GM18507 (cell line): Measurements from ENCODE around the gene SEMA5B.
A peak's percentile ranks its signal among the peaks of the same experiment; 100 is the strongest.

Experiments used
- DNase-seq: peaks from one replicate; pipeline ENCODE4 v3.0.0; 2011; ENCODE audit warnings: low read depth; ENCODE audit not compliant: insufficient read length; ENCODE audit errors: extremely low spot score
- FAIRE-seq: peaks from 2 replicates; lab custom pipeline; 2011; peaks lifted over from hg19 to GRCh38; lab: Jason Lieb, UNC

SEMA5B gene

DNA sequence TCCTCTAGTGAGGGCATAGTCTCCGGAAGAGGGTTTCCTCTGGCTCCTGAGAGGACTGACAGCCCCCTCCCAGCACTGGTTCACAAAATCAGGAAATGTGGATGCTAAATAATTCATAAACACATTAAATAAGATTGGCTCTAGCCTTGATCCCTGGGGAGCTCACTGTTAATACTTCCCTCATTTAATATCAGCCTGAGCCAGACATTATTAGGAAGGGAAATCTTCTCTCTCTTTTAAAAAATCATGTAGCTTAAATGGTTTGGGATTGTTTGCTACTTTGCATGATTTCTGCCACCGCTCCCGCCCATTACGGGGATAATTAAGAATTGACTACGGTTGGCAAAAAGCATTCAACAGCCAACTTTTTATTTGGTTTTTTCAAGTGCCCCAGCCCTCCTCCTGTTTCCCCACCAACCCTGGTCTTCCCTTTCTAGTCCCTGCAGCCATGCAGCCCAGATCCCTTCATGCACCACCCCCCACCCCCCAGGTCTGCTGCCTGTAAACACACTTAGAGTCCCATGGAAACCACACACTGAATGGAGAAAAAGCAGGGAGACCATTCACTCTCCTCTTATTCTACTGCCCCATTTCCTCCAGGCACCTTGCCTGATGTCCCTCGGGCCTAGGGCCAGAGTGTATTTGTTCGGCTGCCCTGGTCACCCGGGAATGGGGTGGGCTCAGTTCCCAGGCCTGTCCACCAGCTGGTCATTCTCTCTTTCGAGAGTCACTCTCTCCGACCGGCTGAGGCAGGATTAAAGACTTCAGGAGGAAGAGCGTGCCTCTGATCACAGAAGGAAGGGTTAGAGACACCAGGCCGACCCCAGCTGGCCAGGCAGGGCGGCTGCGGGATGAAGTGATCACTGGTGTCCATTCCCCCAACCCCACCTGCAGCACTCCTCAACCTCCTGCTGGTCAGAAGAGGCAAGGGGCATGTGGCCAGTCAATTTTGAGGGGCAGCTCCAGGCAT, 45.1 kb downstream of the SEMA5B start:
- DNase-seq: no peak
- FAIRE-seq: no peak

DNA sequence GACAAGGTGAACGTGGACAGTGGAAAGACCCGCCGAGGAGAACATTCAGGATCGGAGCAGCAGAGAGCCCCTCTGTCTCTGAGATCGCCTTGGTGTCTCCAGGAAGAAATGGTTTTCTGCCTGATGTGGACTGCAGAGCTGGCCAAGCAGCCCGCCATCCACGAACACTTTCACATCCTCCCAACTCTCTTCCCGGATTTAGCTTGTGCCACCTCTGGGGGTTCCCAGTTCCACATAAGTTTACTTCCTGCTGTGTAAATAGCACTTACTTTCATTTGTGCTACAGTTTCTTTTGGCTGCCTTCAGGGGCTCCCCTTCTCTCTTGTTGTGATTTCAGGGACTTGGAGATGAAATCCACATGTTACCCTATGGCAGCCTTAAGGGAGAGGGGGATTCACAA, 48.4 kb downstream of the SEMA5B start:
- FAIRE-seq (peak; percentile 21), DNase-seq (no peak)

DNA sequence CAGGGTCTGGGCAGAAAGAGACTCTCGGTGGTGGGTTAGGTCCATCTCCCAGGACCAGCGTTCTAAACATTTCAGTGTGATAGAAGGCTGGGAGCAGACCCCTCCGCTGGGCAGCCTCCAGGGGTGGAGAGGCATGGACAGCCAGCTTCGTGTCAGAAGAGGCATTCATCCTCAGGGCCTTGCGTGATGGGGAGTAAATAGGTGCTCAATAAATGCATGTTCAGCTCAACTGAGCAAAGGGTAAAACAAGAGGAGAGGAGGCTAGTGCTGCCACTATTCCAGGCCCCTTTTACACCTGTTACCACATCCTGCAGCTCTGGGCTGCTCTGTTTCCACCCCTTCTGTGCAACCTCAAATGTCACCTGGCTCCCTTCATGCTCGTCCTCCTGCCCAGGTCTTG, 49.0 kb downstream of the SEMA5B start:
- DNase-seq (no peak), FAIRE-seq (no peak)

DNA sequence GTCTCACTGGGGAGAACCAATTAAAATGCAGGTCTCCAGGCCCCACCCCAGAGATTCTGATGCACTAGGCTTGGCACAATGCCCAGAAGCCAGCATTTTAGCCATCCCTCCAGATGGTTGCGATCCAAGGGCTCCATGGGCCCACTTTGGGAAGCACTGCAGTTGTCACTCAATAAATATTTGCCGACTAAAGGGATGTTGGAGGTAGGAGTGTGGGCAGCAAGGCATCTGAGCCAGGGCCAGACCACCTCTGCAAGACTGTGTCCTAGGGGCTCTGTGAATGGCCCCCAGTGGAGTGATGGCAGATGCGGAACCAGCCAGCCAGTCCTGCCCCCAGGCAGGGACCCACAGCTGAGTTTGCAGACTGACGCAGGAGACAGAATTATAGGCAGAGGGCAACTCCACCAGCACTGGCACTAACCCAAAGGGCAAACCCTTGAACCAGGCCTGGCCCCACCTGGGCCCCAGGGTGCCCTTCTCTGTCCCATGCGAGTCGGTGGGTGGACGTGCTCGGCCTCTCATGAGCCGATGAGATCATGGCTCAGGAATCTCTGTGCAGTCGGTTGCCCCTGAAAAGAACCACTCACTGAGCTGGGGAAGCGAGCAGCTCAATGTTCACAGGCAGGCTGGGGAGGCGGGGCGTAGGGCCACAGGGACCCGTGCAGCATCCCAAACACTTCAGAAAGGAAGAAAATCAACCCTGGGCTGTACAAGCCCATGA, 49.7 kb downstream of the SEMA5B start:
- DNase-seq: no peak
- no peak for FAIRE-seq

DNA sequence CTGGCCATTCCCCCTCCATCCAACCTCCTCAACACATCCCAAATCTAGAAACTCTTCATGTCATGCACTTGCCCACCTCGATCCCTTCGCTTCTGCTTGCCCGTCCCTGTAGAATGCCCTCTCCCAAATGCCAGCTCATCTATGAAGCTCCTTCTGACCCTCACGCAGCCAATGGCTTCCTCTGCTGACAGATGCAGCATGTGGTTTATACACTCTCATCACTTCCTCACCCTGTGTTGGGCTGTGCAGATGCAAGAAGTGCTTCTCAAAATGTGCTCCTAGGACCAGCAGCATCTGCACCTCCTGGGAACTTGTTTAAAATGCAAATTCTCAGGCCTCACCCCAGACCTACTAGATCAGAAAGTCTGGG, 51.7 kb downstream of the SEMA5B start:
- peak; percentile 77 for FAIRE-seq

DNA sequence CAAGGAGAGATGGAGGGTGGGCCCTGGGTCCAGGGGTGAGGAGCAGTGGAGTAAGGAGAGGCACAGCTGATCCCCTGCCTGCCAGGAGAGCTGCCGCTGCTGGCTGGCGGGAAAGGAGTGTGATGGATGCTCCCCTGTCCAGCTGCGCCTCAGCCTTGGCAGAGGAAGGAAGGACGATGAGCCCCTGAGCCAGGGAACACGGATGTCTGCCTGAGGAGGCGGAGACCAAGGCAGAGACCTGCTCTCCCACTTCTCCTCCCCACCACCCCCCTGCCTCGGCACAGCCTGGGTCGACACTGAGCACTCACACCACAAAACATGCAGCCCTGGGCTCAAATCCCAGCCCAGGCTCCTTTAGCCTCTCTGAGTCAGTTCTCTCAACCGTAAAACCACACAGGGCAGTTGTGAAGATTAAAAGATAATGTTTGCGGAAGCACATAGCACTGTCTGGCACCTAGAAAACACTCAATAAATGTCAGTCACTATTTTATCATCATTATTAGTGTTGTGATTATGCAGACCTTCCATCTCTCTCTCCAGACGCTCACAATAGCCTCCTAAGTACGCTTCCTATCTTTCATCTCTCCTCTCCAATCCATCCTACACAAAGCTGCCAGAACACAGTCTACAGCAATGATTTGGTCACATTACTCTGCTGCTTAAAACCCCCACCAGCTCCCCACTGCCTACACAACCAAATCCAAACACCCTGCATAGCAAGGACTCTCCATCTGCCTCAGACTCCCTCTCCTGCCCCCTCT, 52.2 kb downstream of the SEMA5B start:
- DNase-seq (peak; percentile 57), FAIRE-seq (peak; percentile 90)

More for the DNA sequence above, 51.7 kb downstream of the SEMA5B start:
- DNase-seq: no peak

DNA sequence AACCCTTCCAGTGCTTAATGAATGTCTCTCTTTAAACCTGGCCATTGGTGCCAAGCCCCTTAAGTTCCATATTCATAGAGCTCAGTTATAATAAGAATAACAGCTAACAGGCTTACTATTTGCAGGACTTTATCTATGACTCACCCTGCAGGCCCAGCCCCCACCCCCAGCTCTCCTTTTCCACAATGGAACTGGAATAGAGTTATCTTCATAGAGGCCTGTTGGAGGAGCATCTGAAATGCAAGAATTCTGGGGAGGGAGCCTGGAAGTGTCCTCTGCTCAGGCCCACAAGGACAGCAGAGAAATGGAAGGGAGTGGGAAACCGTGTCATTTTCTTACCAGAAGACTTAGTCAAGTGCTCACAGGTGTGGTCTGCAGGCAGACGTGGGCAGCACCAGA, 52.8 kb downstream of the SEMA5B start:
- FAIRE-seq: no peak
- DNase-seq: no peak

DNA sequence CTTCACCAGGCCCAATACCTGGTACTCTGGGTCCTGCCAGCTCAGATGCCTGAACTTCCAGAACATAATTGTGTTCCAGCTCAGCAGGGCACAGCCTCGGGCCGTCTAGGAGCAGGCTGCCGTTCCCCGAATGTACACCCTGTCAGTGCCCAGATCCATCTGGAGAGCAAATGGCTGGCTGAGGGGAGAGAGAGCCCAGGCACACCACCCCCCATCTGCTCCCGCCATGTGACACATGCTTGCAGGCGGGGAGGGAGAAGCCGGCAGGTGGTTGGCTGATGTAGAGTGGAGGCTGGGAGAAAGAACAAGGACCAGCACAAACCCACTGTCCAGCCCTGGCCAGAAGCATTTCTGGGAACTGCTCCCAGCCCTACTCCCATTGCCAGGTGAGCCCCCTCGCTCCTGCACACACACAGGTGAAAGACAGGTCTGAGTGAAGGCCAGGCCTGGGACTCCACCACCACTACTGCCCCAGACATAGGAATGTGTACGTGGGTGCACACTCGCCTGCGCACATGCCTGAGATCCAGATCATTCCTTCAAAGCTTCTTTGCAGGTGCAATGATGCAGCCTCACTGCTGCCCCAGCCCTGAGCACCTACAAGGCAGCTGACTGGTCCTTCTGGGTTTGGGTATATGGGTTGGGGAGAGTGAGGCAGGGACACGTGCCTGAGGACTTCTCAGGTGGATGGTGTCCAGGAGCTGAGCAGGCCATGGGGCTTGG, 53.5 kb downstream of the SEMA5B start:
- FAIRE-seq: no peak
- DNase-seq: no peak

DNA sequence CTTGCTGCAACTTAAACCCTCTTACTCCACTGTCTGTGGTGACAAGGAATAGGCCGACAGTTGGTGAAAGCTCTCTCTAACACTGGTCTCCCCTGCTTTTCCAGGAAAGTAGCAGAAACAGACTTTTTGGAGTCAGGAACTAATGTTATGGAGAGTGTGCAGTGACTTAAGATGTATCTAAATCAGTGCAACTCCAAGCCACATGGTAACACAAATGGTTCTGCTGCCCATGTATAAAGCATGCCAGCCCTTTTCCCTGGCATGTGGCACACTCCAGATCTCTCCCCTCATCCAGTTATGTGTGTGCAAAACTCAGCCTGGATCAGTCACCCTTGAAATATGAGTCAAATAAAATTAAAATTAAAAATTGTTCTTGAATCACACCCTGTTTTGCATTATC, 55.4 kb downstream of the SEMA5B start:
- DNase-seq (no peak), FAIRE-seq (no peak)

DNA sequence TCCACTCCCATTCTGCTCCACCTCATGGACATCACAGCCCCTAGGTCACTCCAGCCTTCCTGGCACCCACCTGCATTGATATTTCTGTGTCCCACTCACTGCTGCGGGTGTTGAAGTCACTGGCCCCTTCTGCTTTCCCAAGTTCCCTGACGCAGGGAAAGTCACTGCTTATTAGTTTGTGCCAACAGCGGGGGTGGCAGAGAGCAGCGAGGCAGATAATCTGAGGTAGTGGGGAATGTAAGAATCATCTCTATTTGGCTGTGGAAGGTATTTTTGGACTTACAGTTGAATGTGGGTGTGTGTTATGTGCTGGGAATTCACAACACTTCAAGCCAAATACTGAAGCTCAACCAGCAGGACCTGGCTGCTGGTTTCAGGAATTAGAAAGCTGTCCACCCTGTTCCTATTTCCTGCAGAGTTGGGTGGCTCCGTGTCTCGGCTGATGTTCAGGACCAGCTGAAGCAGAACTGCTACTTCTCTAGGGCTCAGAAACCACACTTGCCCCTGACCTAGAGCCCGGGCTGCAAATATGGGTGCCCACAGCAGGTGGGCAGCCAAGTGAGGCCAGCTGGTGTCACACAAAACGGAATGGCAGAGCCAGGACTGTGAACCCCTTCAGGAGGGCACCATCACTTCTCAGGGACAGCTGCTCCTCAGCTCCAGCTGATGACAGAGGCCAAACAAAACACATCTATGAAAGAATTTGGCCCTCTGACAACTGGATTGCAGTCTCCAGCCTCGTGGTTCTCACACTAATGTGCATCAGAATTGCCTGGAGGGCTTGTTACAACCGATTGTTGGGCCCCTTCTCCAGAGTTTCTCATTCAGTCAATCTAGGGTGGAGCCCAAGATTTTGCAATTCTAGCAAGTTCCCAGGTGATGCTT, 57.7 kb downstream of the SEMA5B start:
- DNase-seq (no peak), FAIRE-seq (no peak)

DNA sequence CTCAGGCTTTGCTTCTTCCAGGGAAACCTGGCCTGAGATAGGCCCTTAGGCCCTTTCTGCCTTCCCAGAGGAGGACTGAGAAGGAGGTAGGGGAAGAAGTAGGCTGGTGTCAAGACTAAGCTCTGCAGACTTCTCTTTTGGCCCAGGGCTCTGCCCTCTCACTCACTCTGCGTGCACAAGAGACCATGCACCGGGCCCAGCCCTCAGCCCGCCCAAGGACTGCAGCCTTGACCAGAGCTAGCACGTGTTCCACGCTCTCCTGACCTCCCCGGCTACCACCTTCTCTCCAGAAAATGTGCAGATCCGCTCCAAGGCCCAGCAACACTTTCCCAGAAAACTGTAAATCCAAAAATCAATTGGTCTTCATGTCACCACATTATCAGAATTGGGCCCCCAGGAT, 59.8 kb downstream of the SEMA5B start:
- DNase-seq (no peak), FAIRE-seq (no peak)

DNA sequence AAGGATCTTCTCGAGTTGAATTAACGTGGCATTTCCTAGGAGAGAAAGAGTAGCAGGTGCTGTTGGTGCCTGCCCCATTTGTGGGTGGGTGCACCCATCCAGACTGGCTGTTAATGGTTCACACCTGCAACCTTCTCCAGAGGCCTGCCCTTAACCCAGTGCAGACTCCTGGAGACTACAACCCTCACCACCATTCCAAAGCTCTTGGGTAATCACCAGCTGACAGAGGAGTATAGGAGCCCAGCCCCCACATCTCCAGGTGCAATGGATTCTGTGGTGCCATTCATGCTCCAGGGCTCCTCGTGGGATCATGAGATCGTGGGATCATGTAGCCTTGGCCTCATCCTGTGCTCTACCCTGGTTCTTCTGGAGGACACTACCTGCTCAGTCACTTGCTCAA, 60.2 kb downstream of the SEMA5B start:
- no peak for DNase-seq
- no peak for FAIRE-seq

DNA sequence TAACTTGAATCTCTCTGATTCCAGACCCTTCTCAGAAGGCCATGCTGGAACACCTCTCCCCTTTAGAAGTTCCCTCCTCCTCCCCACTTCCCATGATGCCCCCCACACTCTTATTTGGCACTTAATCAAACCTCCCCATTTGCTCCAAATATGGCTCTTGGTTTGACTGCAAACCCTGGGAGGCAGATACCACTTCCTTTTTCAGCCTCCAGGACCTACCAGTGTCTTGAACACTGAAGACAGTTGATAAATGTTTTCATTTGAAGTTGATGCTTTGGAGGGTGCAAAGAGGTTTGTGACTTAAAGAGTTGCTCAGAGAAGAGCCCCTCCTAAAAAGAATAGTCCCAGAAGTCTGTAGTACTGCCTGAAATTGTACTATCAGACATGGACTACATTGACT, 61.5 kb downstream of the SEMA5B start:
- DNase-seq: no peak
- peak; percentile 9 for FAIRE-seq

DNA sequence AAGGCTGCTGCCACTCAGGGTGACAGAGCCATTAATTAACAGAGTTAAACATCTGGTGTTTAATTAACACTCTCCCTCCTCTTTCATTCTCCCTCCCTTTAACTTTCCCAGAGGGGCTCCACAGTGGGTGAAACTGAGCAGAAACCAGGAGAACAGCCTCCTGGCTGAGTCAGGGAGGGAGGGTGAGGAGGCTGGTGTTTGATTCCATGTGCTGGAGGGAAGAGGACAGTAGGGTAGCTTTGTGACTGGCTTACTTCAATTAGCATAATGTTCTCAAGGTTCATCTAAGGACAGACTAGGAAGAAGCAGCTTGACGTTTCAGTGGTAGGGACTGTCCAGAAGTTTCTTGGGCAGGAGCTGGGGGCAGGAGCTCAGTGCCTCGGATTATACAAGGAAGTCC, 62.8 kb downstream of the SEMA5B start:
- FAIRE-seq: no peak
- DNase-seq: no peak

DNA sequence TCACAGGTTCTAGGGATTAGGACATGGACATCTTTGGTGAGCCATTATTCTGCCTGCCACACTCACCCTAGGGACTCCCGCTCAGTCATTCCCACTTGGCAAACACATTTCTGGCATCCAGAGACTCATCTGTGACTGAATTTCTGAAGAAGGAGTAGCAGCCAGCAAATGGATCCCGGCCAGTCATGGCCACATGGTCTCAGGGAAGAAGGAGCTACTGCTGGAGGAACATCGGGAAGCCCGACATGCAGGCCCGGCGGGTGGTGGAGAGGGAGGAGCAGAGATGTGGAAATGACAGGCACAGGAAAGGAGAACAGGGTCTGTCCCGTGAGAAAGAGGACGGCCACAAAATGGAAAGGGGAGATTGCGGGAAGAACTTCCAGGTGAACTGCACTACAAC, 65.4 kb downstream of the SEMA5B start:
- no peak for FAIRE-seq
- DNase-seq: no peak

DNA sequence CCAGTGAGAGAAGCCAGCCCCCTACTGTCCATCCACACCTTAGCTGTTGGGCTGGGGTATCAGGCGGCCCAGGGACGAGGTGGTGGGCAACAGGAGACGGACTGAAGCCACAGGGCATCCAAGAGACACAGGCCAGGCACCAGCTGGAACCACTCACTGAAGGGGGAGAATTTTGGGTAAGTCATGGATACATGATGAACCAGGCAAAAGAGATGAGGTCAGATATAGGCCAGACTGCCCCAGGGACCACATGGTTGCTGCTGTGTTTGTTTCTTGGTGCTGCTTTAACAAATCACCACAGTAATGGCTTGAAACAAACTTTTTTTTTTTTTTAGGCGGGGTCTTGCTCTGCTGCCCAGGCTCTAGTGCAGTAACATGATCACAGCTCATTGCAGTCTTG, 66.4 kb downstream of the SEMA5B start:
- DNase-seq: no peak
- no peak for FAIRE-seq

DNA sequence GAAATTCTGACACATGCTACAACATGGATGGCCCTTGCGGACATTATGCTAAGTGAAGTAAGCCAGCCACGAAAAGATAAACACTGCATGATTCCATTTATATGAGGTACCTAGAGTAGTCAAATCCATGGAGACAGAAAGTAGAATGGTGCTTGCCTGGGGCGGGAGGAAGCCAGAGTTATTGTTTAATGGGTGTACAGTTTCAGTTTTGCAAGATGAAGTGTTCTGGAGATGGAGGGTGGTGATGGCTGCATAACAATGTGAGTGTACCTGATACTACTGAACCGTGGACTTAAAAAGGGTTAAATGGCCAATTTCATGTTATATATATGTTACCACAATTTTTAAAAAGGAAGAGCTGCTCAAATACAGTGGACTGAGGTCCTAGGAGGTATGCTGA, 66.9 kb downstream of the SEMA5B start:
- peak; percentile 77 for FAIRE-seq
- DNase-seq: no peak

DNA sequence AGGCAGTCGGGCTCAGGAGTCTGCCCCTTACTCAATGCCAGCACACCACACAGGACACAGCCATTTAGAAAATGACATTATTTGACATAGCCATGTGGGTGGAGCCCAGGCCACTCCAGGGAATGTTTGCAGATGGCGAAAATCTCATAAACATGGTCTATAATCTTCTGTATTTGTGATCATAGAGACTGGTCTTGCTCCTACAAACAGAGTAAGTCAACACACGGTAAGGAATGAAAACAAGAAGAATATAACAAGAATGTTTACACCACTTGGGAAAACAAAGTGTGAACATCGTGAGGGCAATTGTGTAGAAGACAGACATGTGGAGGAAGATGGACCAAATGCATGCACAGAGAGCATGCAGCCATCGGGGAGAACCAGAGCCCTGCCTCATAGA, 68.2 kb downstream of the SEMA5B start:
- no peak for DNase-seq
- FAIRE-seq: no peak
